GM21423 (cell line): ENCODE results near the gene WFDC1.
"Not testable (repeated sequence)": the region's sequence is repeated elsewhere in the genome, so short reads cannot be mapped to it uniquely, and the experiment has no call there.

Experiments used
- ATAC-seq: cut with Tn5 transposase; IDR thresholded peaks from one replicate; pipeline ENCODE4 v1.9.1; 2021; ENCODE audit warnings: mild to moderate bottlenecking, moderate library complexity; ENCODE audit not compliant: unreplicated experiment

WFDC1 gene

DNA sequence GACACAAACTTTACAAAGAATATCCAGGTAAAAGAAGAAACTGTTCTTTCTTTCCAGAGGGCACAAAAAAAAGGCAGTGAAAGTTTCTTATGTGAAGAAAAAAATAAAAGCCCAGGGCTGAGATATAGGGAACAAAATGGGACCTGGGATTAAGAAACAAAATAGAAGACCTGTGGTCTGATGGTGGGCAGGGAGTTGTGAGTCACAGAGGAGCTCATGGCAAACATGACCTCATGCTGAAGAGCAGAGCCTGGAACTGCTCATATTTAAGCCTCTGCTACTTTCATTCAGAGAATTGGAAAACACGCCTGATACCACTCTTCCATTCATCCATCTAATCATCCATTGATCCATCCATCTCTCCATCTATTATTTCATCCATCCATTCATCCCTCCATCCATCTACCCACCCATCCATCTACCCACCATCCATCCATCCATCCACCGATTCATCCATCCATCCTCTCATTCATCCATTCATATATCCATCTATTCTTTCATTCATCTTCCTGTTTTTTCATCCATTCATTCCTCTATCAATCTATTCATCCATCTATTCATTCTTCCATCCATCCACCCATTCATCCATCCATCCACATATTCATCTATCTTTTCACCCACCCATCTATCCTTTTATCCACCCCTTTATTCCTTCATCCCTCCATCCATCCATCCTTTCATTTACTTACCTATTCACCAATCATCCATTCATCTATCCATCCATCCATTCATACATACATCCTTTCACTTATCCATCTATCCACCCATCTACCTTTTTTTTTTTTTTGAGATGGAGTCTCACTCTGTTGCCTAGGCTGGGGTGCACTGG is 30.0 kb downstream of the WFDC1 start:
- no peak for ATAC-seq

DNA sequence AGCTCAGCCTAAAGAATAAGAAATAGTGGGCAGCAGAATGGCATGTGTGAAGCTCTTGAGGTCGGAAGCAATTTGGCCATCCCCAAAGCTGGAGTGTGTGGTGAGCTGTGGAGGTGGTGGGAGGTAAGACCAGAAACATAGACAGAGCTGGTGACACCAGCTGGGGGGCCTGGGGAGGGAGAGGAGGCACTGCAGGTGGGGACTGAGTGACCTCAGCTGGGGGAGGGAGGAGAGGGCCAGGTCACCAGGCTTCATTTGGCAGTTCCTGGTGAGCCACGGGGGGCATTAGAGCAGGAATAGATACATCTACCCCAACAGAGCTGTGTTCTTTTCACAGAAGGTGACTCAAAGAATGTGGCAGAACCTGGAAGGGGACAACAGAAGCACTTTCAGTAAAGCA is 31.9 kb downstream of the WFDC1 start:
- ATAC-seq: no peak

DNA sequence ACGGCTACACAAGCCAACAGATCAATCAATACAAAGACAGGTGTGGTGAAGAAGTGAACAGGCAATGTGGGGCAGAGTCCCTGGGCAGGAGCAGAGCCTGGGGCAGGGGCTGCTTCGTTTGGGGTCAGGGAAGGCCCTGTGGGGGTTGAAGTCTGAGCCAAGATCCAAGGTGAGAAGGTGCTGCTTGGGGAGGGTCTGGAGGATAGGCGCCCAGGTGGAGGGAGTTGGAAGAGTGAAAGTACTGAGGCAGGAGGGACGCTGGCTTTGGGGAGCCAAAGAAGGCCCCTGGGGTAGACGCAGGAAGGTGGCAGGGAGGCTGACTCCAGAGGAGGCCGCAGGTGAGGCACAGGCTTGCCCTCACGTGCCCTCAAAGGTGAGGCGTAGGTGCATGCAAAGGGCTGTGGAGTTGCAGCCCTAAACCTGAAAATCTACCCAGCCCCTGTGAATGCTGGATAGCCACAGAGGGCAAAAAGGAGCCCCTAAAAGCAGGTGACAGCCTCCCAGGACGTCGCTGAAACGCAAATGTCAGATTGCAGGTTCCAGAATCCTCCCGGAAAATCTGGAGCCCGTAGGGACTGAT is 33.3 kb downstream of the WFDC1 start:
- ATAC-seq: no peak

- no peak for ATAC-seq
These were observed 34.3 kb downstream of the WFDC1 start for GRCh38 chr16:84329016-84329415.

DNA sequence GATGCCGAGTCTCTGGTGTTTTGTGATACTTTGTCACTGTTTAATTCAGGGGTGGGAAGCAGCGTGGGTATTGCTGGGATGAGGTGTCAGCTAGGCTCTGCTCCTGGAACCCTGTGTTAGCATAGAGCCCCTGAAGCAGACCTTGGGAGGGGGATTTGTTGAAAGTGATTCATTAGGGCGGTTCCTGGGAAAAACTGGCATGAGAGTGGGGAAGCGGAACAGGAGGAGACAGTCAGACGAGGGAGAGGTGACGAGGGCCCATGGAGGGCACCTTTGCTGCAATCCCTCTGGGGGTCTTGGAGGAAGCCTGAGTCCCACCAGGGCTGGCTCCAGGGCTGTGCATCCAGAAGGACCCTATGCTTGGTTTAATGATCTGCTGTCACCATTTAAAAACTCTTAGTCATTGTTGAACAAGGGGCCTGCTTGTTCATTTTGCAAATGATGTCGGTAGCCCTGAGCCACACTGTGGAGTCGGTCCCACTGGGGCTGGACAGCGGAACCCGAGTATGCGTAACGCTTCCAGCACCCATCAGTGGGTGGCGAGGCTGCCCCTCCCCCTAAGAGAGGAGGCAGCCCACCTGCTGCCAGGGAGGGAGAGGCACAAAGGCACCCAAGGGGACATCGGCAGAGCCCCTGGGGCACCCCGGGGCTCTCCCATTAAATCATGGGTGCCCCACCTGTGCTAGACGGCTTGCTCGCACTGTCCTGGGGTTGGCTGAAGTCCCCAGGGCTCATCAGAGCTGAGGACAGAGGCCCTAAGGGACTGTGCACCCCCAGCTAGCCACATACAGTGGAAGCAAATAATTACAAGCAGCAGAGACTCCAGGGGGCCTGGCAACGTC is 35.4 kb downstream of the WFDC1 start:
- no peak for ATAC-seq

- ATAC-seq: no peak
These were observed 36.0 kb downstream of the WFDC1 start for GRCh38 chr16:84330685-84331050.

DNA sequence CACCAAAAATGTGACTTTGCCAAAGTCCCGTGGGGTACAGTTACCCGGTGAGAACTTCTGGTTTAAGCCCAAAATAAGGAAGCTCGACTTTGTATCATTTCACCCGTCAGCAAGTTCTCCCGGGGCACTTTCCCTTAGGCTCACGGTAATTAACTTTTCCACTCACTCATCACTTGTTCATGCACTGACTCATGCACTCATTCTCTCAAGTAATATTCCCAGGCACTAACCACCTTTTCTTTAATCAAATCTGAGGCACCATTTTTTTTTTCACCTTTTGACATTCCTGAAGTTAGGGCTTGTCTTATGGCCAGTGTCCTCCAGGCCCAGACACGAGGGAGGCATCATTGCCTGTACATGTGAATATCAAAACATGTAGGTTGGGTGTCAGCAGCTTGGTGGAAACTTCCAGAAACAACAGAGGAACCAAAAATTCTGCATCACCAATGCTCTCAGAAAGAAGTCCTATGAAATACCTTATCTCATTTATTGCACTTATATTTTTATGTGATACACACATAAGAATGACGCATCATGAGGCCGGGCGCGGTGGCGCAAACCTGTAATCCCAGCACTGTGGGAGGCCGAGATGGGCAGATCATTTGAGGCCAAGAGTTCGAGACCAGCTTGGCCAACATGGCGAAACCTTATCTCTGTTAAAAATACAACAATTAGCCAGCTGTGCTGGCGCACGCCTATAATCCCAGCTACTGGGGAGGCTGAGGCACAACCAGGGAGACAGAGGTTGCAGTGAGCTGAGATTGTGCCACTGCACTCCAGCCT is 37.5 kb downstream of the WFDC1 start:
- ATAC-seq: no peak

DNA sequence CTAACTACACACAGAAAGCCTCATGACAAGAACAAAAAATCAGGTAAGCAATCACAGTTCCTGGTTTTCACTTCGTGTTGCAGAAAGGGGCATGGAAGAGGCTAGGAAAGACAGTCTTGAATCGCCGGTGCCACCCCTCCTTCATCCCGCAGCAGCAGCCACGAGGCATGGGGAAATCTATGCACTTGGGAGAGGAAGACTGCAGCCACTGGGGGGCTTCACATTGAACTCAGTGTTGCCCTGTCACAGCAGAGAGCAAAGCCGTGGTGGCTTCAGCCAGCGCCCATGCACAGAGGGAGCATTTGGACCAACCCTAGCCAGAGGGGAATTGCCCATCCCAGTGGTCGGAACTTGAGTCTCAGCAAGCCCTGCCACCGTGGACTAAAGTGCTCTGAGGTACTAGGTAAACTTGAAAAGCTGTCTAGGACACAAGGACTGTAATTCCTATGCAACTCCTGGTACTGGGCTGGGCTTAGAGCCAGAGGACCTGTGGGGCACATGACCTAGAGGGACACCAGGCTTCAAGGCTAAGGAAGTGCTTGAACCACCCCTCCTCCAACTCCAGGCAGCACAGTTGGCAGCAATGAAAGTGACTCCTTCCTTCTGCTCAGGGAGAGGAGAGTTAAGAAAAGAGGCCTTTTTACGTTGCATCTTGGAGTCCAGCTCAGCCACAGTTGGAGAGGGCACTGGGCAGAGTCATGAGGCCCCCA is 38.5 kb downstream of the WFDC1 start:
- no peak for ATAC-seq

DNA sequence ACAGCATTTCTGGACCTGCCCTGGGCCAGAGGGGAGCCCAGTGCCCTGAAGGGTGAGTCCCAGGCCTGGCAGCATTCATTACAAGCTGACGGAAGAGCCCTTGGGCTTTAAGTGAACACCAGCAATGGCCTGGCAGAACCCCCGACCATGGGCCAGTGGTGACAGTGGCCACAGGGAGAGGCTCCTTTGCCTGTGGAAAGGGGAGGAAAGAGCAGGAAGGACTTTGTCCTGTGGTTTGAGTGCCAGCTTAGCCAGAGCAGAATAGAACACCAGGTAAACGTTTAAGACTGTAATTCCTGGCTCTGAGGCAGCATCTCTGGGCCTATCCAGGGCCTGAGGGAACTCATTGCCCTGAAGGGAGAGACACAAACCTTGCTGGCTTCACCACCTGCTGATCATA is 39.4 kb downstream of the WFDC1 start:
- no peak for ATAC-seq

DNA sequence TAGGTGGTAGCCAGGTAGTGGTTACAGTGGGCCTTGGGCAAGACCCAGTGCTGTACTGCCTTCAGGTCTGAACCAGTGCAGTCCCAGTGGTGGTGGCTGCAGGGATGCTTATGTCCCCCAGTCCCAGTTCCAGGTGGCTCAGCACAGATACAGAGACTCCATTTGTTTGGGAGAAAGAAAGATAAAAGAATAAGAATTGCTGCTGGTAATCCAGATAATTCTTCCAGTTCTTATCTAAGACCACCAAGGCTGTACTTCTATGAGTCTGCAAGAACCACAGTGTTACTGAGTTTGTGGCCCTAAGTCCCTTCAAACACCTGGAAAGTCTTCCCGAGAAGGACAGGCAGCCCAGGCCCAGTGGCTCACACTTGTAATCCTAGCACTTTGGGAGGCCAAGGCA is 39.8 kb downstream of the WFDC1 start:
- ATAC-seq: no peak

DNA sequence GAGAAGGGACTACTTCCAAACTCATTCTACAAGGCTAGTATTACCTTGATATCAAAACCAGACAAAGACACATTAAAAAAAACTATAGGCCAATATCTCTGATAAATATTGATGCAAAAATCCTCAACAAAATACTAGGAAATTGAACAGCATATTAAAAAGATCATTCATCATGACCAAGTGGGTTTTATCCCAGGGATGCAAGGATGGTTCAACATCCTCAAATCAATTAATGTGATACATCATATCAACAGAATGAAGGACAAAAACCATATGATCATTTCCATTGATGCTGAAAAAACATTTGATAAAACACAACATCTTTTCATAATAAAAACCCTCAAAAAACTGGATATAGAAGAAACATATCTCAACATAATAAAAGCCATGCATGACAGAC is 42.6 kb downstream of the WFDC1 start:
- not testable (repeated sequence) for ATAC-seq

DNA sequence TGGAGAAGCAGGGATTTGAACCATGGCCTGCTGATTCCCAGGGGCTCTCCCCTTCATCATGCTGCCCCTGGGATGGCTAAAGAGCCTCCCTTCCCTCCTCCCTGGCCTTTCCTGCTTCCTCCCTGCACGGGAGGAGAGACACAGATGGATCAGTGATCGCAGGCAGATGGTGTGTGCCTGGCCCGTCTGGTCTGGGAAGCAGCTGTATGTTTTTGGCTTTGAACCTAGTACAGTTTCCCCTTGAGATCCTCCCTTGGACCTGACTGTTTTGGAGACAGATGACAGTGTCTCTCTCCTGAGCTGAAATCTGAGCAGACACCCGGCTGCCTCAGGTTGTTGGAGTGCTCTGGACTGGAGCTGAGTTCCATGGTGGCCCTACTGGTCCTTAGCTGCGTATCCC is 44.6 kb downstream of the WFDC1 start:
- ATAC-seq: no peak

- no peak for ATAC-seq
These were observed 45.1 kb downstream of the WFDC1 start for GRCh38 chr16:84339766-84340165.

DNA sequence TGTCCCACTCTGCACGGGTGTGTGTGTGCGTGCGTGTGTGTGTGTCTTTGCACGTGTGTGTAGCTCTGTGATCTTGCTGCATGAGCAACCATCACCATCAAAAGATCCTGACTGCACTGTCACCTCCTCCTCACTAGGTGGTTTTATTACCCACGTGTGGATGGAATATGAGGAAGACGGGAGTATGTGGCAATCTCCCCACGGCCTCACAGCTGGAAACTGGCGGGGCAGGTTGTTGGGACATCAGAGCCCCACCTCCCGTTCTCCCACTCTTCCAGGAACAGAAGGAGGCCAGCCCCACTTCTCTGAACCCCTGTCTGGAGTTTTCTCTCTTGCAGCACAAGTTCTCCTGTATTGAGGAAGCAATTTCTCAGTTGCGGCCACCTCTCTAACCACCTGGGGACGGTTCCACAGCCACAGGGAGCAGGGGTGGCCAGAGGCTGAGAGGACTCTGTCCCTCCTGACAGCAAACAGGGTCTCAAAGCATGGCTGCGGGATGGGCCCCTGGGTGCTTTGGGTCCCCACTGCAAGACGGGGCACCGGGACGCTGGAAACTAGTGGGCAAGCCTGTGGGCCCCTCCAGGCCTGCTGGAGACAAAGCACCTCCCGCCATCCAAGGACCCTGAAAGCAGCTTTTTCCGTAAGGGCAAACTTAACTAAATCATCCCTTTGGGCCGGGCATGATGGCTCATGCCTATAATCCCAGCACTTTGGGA is 45.8 kb downstream of the WFDC1 start:
- ATAC-seq: no peak

- no peak for ATAC-seq
These were observed 47.0 kb downstream of the WFDC1 start for GRCh38 chr16:84341528-84342295.

DNA sequence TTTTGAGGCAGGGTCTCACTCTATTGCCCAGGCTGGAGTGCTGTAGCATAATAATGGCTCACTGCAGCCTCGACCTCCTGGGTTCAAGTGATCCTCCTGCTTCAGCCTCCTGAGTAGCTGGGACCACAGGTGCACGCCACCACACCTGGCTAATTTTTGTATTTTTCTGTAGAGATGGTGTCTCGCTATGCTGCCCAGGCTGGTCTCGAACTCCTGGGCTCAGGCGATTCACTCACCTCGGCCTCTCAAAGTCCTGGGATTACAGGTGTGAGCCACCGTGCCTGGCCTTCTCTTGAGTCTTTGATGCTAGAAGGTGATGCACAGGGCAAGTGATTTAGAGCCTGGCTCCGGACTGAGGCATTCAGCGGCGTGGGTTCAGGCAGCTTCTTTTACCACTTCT is 49.1 kb downstream of the WFDC1 start:
- ATAC-seq: not testable (repeated sequence)

DNA sequence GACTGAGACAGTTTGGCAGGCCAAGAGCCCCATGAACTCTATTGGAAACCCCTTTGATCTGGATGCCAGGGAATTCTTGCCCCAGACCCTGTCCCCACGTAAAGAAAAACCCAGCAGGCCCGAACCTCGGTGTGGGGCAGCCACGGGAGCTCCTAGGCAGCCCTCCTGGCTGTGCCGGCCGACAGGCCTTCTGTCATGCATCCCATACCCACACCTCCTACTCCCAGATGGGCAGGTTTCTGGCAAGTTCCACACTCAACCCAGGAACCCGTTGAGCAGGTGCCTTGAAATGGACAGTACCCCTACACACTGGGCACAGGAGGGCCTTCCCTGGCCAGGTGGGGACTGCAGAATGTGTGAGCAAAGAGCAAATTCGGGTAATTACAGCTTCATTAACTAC is 50.1 kb downstream of the WFDC1 start:
- no peak for ATAC-seq

- no peak for ATAC-seq
These were observed 52.5 kb downstream of the WFDC1 start for GRCh38 chr16:84347161-84347560.

DNA sequence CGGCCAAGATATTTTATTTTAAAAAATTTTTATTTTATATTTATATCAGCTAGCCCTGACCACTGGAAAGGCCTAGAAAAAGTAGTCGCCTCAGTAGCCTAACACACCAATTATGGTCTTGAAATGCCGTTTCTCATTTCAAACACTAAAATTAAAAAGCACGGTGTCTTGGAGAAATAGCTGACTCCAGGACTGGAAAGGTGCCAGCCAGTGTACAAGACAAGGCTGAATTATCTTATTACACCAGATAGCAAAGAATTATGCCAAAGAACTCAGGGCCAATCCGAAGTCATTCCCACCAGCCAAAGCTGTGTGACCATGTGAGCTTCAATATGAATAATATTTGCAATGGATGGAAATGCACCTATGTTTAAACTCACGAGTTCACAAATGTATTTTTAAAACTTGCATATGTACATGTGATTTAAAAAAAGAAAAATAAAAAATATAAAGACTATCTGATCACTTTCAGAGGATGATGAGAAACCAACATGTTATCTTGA is 53.8 kb downstream of the WFDC1 start:
- ATAC-seq: no peak
